ENCODE data around the gene NME5. TPM values are rescaled to one million over a fixed set of nuclear protein-coding genes. Genes with fewer than 3 reads are reported as not detected.

The NME5 gene
- total and polyA plus RNA-seq, 7 donors = 0.31 to 1.2 (median 0.86) TPM

DNA sequence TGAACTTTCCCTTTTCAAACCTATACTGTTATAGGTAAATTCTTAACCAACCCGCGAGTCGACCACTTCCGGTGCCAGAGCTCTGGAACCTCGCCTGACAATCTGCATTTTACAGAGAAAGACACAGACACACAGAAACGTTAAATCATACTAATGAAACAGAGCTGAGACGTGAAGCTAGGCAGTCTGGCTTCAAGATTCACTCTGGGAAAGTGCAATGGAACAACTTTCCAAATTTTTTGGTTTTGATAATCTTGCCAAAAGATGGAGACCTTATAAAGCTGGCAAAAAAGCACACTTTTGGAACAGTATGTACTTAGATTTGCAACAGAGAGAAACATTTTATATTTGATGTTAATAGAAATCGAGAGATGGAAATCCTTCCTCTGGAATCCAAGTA, 71.3 kb downstream of the NME5 start:
- TF ChIP-seq, protein P1, sequence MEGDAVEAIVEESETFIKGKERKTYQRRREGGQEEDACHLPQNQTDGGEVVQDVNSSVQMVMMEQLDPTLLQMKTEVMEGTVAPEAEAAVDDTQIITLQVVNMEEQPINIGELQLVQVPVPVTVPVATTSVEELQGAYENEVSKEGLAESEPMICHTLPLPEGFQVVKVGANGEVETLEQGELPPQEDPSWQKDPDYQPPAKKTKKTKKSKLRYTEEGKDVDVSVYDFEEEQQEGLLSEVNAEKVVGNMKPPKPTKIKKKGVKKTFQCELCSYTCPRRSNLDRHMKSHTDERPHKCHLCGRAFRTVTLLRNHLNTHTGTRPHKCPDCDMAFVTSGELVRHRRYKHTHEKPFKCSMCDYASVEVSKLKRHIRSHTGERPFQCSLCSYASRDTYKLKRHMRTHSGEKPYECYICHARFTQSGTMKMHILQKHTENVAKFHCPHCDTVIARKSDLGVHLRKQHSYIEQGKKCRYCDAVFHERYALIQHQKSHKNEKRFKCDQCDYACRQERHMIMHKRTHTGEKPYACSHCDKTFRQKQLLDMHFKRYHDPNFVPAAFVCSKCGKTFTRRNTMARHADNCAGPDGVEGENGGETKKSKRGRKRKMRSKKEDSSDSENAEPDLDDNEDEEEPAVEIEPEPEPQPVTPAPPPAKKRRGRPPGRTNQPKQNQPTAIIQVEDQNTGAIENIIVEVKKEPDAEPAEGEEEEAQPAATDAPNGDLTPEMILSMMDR (IDR thresholded peaks at IDR 0.05) = no peak
- H3K9me3 ChIP-seq = no peaks in the 10 kb centered on the region
- no peak overlapping the region for H3K4me3 ChIP-seq
- H3K27ac ChIP-seq = no peak overlapping the region
- DNase-seq (no peak), ATAC-seq (no peak)
- H3K36me3 ChIP-seq (ENCODE audit: insufficient read depth in 1 of 2, low read depth in 1 of 2) = no peaks in the 10 kb centered on the region
- 78 to 85% (median 80%) methylated on average over 8 of the region's 8 CpGs for WGBS, 3 donors
- H3K27me3 ChIP-seq (ENCODE audit: insufficient read depth in 3 of 3, low read length in 2 of 3) = no peaks in the 10 kb centered on the region
- no peaks in the 10 kb centered on the region for H3K4me1 ChIP-seq
- intact Hi-C loops (cut with DNase I) = loop anchor here (2.0 kb wide), 1 partner anchor 31 kb away; no protein-coding TSS in a partner anchor

Other genes starting within 250 kb of the NME5 start
- gene PKD2L2, start 250.0 kb downstream of the NME5 start, total RNA-seq = 1 to 10 TPM in 3 of 4 donors, under 1 TPM in 1; 0.44 to 4.5 (median 1.5) TPM
- gene PKD2L2, start 250.0 kb downstream of the NME5 start, polyA plus RNA-seq = 1 to 10 TPM in 1 of 3 donors, under 1 TPM in 2; 0.05 to 1.1 (median 0.45) TPM
- gene FAM13B, start 106.3 kb downstream of the NME5 start, total RNA-seq = 1 to 10 TPM; 6.5 to 9.2 (median 8.0) TPM
- gene FAM13B, start 106.3 kb downstream of the NME5 start, polyA plus RNA-seq = 1 to 10 TPM; 4.2 to 9.4 (median 5.3) TPM
- not detected for gene WNT8A, start 55.4 kb downstream of the NME5 start, total RNA-seq
- gene WNT8A, start 55.4 kb downstream of the NME5 start, polyA plus RNA-seq = not detected
- gene BRD8, start 39.2 kb upstream of the NME5 start, total RNA-seq = 10 to 100 TPM; 21.9 to 30.6 (median 27.6) TPM
- 10 to 100 TPM; 18.0 to 47.6 (median 24.3) TPM for gene BRD8, start 39.2 kb upstream of the NME5 start, polyA plus RNA-seq
- under 1 TPM in 2 of 4 donors, not detected in 2; 0.12 to 0.17 TPM for gene KIF20A, start 39.7 kb upstream of the NME5 start, total RNA-seq
- gene KIF20A, start 39.7 kb upstream of the NME5 start, polyA plus RNA-seq = under 1 TPM; 0.01 to 0.14 (median 0.07) TPM
- gene CDC23, start 73.9 kb upstream of the NME5 start, total RNA-seq = 10 to 100 TPM in 3 of 4 donors, 1 to 10 TPM in 1; 9.2 to 15.0 (median 13.5) TPM
- 10 to 100 TPM in 2 of 3 donors, 1 to 10 TPM in 1; 7.2 to 14.3 (median 13.4) TPM for gene CDC23, start 73.9 kb upstream of the NME5 start, polyA plus RNA-seq
- under 1 TPM in 2 of 4 donors, not detected in 2; 0.15 to 0.17 TPM for gene GFRA3, start 135.2 kb upstream of the NME5 start, total RNA-seq
- under 1 TPM; 0.04 to 0.10 (median 0.10) TPM for gene GFRA3, start 135.2 kb upstream of the NME5 start, polyA plus RNA-seq
- gene CDC25C, start 192.4 kb upstream of the NME5 start, total RNA-seq = not detected
- gene CDC25C, start 192.4 kb upstream of the NME5 start, polyA plus RNA-seq = under 1 TPM in 1 of 3 donors, not detected in 2; 0.12 TPM
- 10 to 100 TPM; 35.9 to 57.6 (median 36.9) TPM for gene FAM53C, start 198.8 kb upstream of the NME5 start, total RNA-seq
- 10 to 100 TPM; 10.8 to 50.3 (median 23.5) TPM for gene FAM53C, start 198.8 kb upstream of the NME5 start, polyA plus RNA-seq
- gene KDM3B, start 213.3 kb upstream of the NME5 start, total RNA-seq = 10 to 100 TPM; 49.0 to 58.3 (median 54.1) TPM
- 10 to 100 TPM; 11.7 to 52.7 (median 28.9) TPM for gene KDM3B, start 213.3 kb upstream of the NME5 start, polyA plus RNA-seq